ENCODE results near the gene GPSM1. TPM values are rescaled to one million over a fixed set of nuclear protein-coding genes. Genes with fewer than 3 reads are reported as not detected.

GPSM1 gene
- total RNA-seq, 3 donors from 2014 or later: 2.4 to 15.0 (median 4.2) TPM

DNA sequence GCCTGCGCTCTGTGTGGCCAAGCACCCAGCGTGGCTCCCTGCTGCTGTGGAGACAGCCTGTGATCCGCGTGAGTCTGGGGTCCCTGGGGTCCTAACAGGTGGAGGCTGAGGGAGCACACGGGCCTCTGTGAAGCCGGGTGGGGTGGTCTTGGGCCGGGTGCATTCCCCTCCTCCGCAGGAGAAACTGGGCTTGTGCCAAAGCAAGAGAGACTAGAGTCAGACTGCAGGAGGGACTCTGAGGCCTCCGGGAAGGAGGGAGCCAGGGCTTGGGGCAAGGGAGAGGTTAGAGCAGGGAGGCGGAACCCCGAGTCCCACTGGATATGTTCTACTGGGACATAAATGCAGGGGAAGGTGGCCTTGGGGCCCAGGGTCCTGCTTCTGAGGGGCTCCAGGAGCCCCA lies 25.7 kb downstream of the GPSM1 start:
- TF ChIP-seq, protein P1, sequence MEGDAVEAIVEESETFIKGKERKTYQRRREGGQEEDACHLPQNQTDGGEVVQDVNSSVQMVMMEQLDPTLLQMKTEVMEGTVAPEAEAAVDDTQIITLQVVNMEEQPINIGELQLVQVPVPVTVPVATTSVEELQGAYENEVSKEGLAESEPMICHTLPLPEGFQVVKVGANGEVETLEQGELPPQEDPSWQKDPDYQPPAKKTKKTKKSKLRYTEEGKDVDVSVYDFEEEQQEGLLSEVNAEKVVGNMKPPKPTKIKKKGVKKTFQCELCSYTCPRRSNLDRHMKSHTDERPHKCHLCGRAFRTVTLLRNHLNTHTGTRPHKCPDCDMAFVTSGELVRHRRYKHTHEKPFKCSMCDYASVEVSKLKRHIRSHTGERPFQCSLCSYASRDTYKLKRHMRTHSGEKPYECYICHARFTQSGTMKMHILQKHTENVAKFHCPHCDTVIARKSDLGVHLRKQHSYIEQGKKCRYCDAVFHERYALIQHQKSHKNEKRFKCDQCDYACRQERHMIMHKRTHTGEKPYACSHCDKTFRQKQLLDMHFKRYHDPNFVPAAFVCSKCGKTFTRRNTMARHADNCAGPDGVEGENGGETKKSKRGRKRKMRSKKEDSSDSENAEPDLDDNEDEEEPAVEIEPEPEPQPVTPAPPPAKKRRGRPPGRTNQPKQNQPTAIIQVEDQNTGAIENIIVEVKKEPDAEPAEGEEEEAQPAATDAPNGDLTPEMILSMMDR (IDR thresholded peaks at IDR 0.05): no peak
- Histone ChIP-seq H3K4me3 (no peak overlapping the region), H3K4me1 (ENCODE audit: low read depth) (no peaks in the 10 kb centered on the region), H3K9me3 (no peaks in the 10 kb centered on the region), H3K36me3 (ENCODE audit: low read depth) (no peaks in the 10 kb centered on the region)
- intact Hi-C loops (cut with DNase I, micrococcal nuclease): no loop called here
- ATAC-seq: no peak
- no peak for DNase-seq

DNA sequence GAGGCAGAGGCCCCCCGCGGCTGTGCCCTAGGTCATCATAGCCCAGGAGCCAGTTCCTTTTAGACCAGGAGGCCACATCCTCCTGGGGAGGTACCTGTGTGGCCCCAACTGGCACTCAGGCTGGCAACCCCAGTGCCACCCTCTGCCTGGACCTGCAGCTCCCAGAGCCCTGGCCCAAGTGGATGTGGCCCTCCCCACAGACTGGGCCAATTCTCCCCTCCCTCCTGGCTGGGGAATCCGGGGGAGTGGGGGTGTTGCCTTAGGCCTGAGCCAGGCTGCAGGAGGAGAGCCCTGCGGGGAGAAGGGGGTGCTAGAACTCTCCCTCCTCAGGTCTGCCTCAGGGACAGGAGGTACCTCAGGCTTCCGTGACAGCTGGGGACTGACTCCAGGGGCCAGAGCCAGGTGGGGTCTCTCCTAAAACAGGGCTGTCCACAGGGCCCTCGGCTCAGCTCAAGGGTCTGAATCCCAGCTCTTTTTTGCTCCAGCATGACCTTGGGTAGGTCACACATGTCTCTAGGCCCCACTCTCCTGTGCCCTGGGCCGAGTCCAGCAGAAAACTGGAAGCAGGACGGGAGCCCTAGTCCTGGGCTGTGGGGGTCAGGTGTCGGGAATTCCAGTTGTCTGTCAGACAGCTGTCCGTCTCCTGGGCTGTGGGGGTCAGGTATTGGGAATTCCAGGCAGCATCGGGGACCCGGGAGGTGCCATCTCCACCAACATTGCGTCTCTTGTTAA lies 26.6 kb downstream of the GPSM1 start:
- TF ChIP-seq, protein P1 (IDR thresholded peaks at IDR 0.05): no peak
- H3K36me3 ChIP-seq (ENCODE audit: low read depth): no peaks in the 10 kb centered on the region
- intact Hi-C loops (cut with DNase I, micrococcal nuclease): no loop called here
- H3K4me1 ChIP-seq (ENCODE audit: low read depth): no peaks in the 10 kb centered on the region
- H3K4me3 ChIP-seq: no peak overlapping the region
- ATAC-seq (no peak), DNase-seq (no peak)
- no peaks in the 10 kb centered on the region for H3K9me3 ChIP-seq

DNA sequence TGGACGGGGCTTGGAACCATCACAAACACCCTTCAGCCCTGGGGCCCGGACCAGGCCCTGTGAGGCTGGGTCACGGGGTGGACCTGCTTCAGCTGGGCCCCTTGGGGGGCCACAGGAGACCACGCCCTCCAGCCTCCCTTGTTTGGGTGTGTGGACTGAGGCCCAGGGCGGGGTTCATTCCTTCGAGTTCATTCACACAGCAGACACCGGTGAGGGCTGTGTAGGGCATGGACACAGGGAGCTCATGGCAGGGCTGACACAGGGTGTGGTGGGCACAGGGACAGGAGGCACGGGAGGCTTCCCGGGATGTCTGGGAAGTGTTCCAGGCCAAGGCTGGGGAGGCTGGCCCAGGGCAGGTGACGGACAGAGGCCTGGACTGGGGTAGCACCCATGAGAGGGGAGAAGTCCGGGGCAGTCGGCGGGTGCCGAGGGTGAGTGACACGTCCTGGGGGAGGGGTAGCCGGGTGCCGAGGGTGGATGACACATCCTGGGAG lies 27.3 kb downstream of the GPSM1 start:
- Histone ChIP-seq H3K4me3 (no peak overlapping the region), H3K36me3 (ENCODE audit: low read depth) (no peaks in the 10 kb centered on the region), H3K4me1 (ENCODE audit: low read depth) (no peaks in the 10 kb centered on the region), H3K9me3 (no peaks in the 10 kb centered on the region)
- DNase-seq: no peak
- intact Hi-C loops (cut with DNase I, micrococcal nuclease): no loop called here
- peak; percentile 29 for ATAC-seq
- TF ChIP-seq, protein P1 (IDR thresholded peaks at IDR 0.05): no peak

DNA sequence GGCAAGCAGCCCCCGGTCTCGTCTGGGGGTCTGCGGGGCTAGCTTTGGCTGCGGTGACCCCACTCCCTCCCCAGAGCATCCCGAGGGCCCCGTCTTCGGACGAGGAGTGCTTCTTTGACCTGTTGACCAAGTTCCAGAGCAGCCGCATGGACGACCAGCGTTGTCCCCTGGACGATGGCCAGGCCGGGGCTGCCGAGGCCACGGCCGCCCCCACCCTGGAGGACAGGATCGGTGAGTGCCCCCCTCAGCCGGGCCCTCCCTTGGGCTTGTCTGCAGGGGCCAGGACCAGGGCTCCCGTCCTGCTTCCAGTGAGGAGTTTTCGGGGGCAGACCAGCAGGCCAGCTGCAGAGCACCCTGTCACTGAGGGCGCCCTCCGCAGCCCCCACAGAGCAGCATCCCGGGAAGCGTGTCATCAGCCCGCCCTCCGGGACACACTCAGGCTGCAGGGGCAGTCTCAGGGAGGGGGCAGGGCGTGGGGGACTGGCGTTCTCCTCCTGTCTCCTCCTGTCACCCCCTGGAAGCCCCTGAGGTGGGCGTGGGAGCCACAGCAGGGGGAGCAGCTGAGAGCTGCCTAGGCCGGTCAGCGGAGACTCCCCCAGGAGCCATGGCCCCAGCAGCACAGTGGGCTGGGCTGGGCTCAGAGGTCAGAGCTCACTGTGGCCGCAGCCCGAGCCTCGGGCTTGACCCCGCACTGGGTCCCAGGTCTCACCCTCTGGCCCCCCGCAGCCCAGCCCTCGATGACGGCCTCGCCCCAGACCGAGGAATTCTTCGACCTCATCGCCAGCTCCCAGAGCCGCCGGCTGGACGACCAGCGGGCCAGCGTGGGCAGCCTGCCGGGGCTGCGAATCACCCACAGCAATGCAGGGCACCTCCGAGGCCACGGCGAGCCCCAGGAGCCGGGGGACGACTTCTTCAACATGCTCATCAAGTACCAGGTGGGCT lies 28.5 kb downstream of the GPSM1 start:
- Histone ChIP-seq H3K36me3 (ENCODE audit: low read depth) (no peaks in the 10 kb centered on the region), H3K9me3 (no peaks in the 10 kb centered on the region), H3K4me3 (no peak overlapping the region), H3K4me1 (ENCODE audit: low read depth) (no peaks in the 10 kb centered on the region)
- TF ChIP-seq, protein P1 (IDR thresholded peaks at IDR 0.05): no peak
- DNase-seq: no peak
- intact Hi-C loops (cut with DNase I, micrococcal nuclease): no loop called here
- no peak for ATAC-seq

DNA sequence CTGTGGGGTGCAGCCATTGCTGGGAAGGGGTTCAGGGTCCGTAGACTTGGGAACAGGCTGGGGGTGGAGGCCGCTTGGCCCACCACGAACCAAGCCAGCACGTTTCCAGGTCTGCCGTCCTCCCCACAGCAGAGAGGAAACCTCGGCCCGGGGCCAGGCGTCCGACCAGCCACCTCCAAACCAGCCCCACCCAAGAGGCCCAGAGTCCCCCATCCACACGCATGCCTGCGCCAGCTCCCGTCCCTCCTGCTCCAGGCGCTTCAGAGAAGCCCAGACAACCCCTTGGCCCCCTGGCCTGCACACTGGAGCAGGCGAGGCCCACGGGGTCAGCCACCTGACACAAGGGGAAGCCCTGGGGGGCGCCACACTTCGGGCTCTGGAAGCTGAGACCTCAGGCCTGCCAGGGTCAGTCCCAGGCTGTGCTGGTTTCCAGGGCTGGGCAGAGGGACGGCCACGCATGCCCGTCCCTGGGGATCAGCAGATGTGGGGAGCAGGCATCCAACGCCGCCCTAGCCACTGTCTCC lies 29.9 kb downstream of the GPSM1 start:
- Histone ChIP-seq H3K4me3 (no peak overlapping the region), H3K4me1 (ENCODE audit: low read depth) (no peaks in the 10 kb centered on the region), H3K36me3 (ENCODE audit: low read depth) (no peaks in the 10 kb centered on the region), H3K9me3 (no peaks in the 10 kb centered on the region)
- intact Hi-C loops (cut with DNase I, micrococcal nuclease): no loop called here
- TF ChIP-seq, protein P1 (IDR thresholded peaks at IDR 0.05): no peak
- ATAC-seq: no peak
- no peak for DNase-seq

Data from mucosa of descending colon (tissue), 3 donors.